ENCODE data around the gene STYXL1.
A peak's percentile ranks its signal among the peaks of the same experiment; 100 is the strongest.

STYXL1 gene

GRCh38 chr7:75994388-75995051 lies 53.3 kb downstream of the STYXL1 start, which contains the start of gene TMEM120A:
TMEM120A (minus strand) TSS chr7:75994595; CDS start chr7:75994570, 25 bp downstream.
- Mint-ChIP-seq H3K27me3 (no peaks in the 10 kb centered on the region), H3K4me3 (peak within 1 kb of the TSS; percentile 76), H3K27ac (peak within 1 kb of the TSS; percentile 8), H3K4me1 (peaks cover 36% of the 10 kb centered on the region), H3K9me3 (no peaks in the 10 kb centered on the region), H3K36me3 (no peaks in the 10 kb centered on the region)

- H3K27me3 Mint-ChIP-seq, result no peaks in the 10 kb centered on the region
- H3K4me1 Mint-ChIP-seq, result peaks cover 38% of the 10 kb centered on the region
- H3K27ac Mint-ChIP-seq, result peak overlapping the region; percentile 8
- H3K4me3 Mint-ChIP-seq, result peak overlapping the region; percentile 76
- no peaks in the 10 kb centered on the region for H3K9me3 Mint-ChIP-seq
- no peaks in the 10 kb centered on the region for H3K36me3 Mint-ChIP-seq
Measured at GRCh38 chr7:75993689-75994387, 54.0 kb downstream of the STYXL1 start.

- Mint-ChIP-seq H3K4me3 (no peak overlapping the region), H3K4me1 (peaks cover 32% of the 10 kb centered on the region), H3K36me3 (no peaks in the 10 kb centered on the region)
Measured at GRCh38 chr7:75992083-75992755, 55.6 kb downstream of the STYXL1 start.

GRCh38 chr7:75991531-75992082 lies 56.2 kb downstream of the STYXL1 start:
- Mint-ChIP-seq H3K4me3 (no peak overlapping the region), H3K27ac (no peak overlapping the region), H3K9me3 (no peaks in the 10 kb centered on the region), H3K36me3 (no peaks in the 10 kb centered on the region), H3K27me3 (no peaks in the 10 kb centered on the region), H3K4me1 (peaks cover 28% of the 10 kb centered on the region)

More at GRCh38 chr7:75992083-75992755, 55.6 kb downstream of the STYXL1 start:
- no peaks in the 10 kb centered on the region for H3K9me3 Mint-ChIP-seq
- H3K27ac Mint-ChIP-seq, result no peak overlapping the region
- no peaks in the 10 kb centered on the region for H3K27me3 Mint-ChIP-seq

- Mint-ChIP-seq H3K9me3 (no peaks in the 10 kb centered on the region), H3K27me3 (no peaks in the 10 kb centered on the region), H3K4me1 (peaks cover 24% of the 10 kb centered on the region), H3K36me3 (no peaks in the 10 kb centered on the region), H3K27ac (peak overlapping the region; percentile 51), H3K4me3 (no peak overlapping the region)
Measured at GRCh38 chr7:75989500-75990388, 58.1 kb downstream of the STYXL1 start.

- Mint-ChIP-seq H3K36me3 (no peaks in the 10 kb centered on the region), H3K27ac (no peak overlapping the region)
Measured at GRCh38 chr7:75988568-75989499, 59.0 kb downstream of the STYXL1 start.

GRCh38 chr7:75987805-75988567 lies 59.8 kb downstream of the STYXL1 start:
- H3K36me3 Mint-ChIP-seq, result no peaks in the 10 kb centered on the region

More at GRCh38 chr7:75988568-75989499, 59.0 kb downstream of the STYXL1 start:
- Mint-ChIP-seq H3K4me1 (peaks cover 24% of the 10 kb centered on the region), H3K4me3 (no peak overlapping the region), H3K27me3 (no peaks in the 10 kb centered on the region), H3K9me3 (no peaks in the 10 kb centered on the region)

GRCh38 chr7:75987026-75987804 lies 60.6 kb downstream of the STYXL1 start:
- Mint-ChIP-seq H3K27ac (no peak overlapping the region), H3K4me1 (peaks cover 15% of the 10 kb centered on the region), H3K36me3 (no peaks in the 10 kb centered on the region), H3K27me3 (no peaks in the 10 kb centered on the region), H3K9me3 (no peaks in the 10 kb centered on the region), H3K4me3 (no peak overlapping the region)

More at GRCh38 chr7:75987805-75988567, 59.8 kb downstream of the STYXL1 start:
- Mint-ChIP-seq H3K27ac (no peak overlapping the region), H3K27me3 (no peaks in the 10 kb centered on the region), H3K4me1 (peaks cover 17% of the 10 kb centered on the region), H3K9me3 (no peaks in the 10 kb centered on the region), H3K4me3 (no peak overlapping the region)

GRCh38 chr7:75986147-75986781 lies 61.5 kb downstream of the STYXL1 start:
- H3K36me3 Mint-ChIP-seq, result peaks cover 2% of the 10 kb centered on the region
- no peak overlapping the region for H3K27ac Mint-ChIP-seq
- H3K27me3 Mint-ChIP-seq, result no peaks in the 10 kb centered on the region
- no peak overlapping the region for H3K4me3 Mint-ChIP-seq
- peaks cover 15% of the 10 kb centered on the region for H3K4me1 Mint-ChIP-seq
- no peaks in the 10 kb centered on the region for H3K9me3 Mint-ChIP-seq

GRCh38 chr7:75985518-75986146 lies 62.2 kb downstream of the STYXL1 start:
- H3K4me3 Mint-ChIP-seq, result no peak overlapping the region
- H3K27me3 Mint-ChIP-seq, result no peaks in the 10 kb centered on the region
- H3K4me1 Mint-ChIP-seq, result peaks cover 11% of the 10 kb centered on the region
- H3K36me3 Mint-ChIP-seq, result peaks cover 2% of the 10 kb centered on the region
- H3K27ac Mint-ChIP-seq, result no peak overlapping the region
- H3K9me3 Mint-ChIP-seq, result no peaks in the 10 kb centered on the region

- Mint-ChIP-seq H3K27ac (no peak overlapping the region), H3K4me3 (no peak overlapping the region), H3K4me1 (peaks cover 7% of the 10 kb centered on the region), H3K27me3 (no peaks in the 10 kb centered on the region), H3K9me3 (no peaks in the 10 kb centered on the region), H3K36me3 (peaks cover 2% of the 10 kb centered on the region)
Measured at GRCh38 chr7:75985009-75985517, 62.7 kb downstream of the STYXL1 start.

All from activated naive CD4-positive, alpha-beta T cell treated with anti-CD3 and anti-CD28 coated beads, Interleukin-2, amount 50 U/mL, for 24 hours (primary cell).